ENCODE data around the gene SPSB1.

The SPSB1 gene

GRCh38 chr1:9317591-9318417, 25.1 kb downstream of the SPSB1 start:
- no peak for DNase-seq (ENCODE audit: low read depth in 3 of 3)

- DNase-seq (ENCODE audit: low read depth in 3 of 3), result no peak
These were observed 26.6 kb downstream of the SPSB1 start for GRCh38 chr1:9319208-9319788.

GRCh38 chr1:9319789-9320519, 27.3 kb downstream of the SPSB1 start:
- DNase-seq (ENCODE audit: low read depth in 3 of 3), result no peak

- no peak for DNase-seq (ENCODE audit: low read depth in 3 of 3)
These were observed 28.1 kb downstream of the SPSB1 start for GRCh38 chr1:9320520-9321479.

GRCh38 chr1:9321480-9321849, 28.8 kb downstream of the SPSB1 start:
- no peak for DNase-seq (ENCODE audit: low read depth in 3 of 3)

- no peak for DNase-seq (ENCODE audit: low read depth in 3 of 3)
These were observed 29.4 kb downstream of the SPSB1 start for GRCh38 chr1:9321986-9322660.

GRCh38 chr1:9322661-9323244, 30.1 kb downstream of the SPSB1 start:
- no peak for DNase-seq (ENCODE audit: low read depth in 3 of 3)

- no peak for DNase-seq (ENCODE audit: low read depth in 3 of 3)
These were observed 31.8 kb downstream of the SPSB1 start for GRCh38 chr1:9324246-9325096.

GRCh38 chr1:9326596-9326995, 33.9 kb downstream of the SPSB1 start:
- DNase-seq (ENCODE audit: low read depth in 3 of 3), result no peak

GRCh38 chr1:9328201-9328600, 35.5 kb downstream of the SPSB1 start:
- DNase-seq (ENCODE audit: low read depth in 3 of 3), result no peak

- DNase-seq (ENCODE audit: low read depth in 3 of 3), result no peak
These were observed 36.0 kb downstream of the SPSB1 start for GRCh38 chr1:9328715-9329114.

GRCh38 chr1:9331016-9331415, 38.3 kb downstream of the SPSB1 start:
- no peak for DNase-seq (ENCODE audit: low read depth in 3 of 3)

- no peak for DNase-seq (ENCODE audit: low read depth in 3 of 3)
These were observed 39.1 kb downstream of the SPSB1 start for GRCh38 chr1:9331558-9332346.

GRCh38 chr1:9332513-9333143, 39.9 kb downstream of the SPSB1 start:
- DNase-seq (ENCODE audit: low read depth in 3 of 3), result no peak

- DNase-seq (ENCODE audit: low read depth in 3 of 3), result no peak
These were observed 45.9 kb downstream of the SPSB1 start for GRCh38 chr1:9338397-9339246.

- DNase-seq (ENCODE audit: low read depth in 3 of 3), result no peak
These were observed 47.6 kb downstream of the SPSB1 start for GRCh38 chr1:9340172-9340854.

- no peak for DNase-seq (ENCODE audit: low read depth in 3 of 3)
These were observed 48.2 kb downstream of the SPSB1 start for GRCh38 chr1:9340864-9341263.
